ENCODE data around the gene NTN5. TPM values are rescaled to one million over a fixed set of nuclear protein-coding genes. Genes with fewer than 3 reads are reported as not detected.

The NTN5 gene
- total and polyA plus RNA-seq, 12 donors = 0.11 to 2.4 (median 0.42) TPM; not detected in 3

GRCh38 chr19:48637449-48637947, 35.3 kb downstream of the NTN5 start:
- 0 to 1% (median 0%) methylated on average over 24 to 38 of the region's 38 CpGs for WGBS, 4 donors
- intact Hi-C loops (cut with DNase I) = no loop called here
- H3K4me1 ChIP-seq (replicated peaks in 1 of 2) = peaks cover 33 to 46% of the 10 kb centered on the region in 2 donors

DNA sequence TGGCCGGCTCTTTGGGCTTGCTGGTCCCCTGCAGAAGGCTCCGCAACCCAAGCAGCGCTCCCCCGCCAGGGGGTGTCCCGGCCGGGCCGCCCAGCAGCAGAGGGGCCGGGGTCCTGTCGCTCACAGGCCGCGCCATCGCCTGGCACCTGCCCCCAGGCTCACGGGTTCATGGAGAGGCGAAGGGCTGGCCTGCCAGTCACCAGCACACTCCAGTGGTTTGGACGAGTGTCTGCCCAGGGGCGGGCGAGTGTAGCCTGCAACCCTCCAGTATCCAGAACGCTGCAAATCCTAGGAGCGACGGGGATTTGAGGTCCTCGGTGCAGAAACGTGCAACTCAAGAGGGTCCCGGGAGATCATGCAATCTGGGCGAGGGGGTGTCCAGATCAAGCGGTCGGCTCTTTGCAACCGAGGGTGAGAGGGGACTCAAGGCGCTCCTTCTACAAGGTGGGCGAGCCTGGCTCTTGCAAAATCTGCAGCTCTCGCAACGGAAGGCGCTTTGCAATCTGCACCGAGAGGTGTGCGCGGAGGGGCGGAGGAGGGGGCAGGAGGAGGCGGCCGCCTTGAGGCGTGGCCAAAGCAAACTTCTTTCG, 35.9 kb downstream of the NTN5 start, which contains the start of gene DBP:
DBP (minus strand) TSS at position 521 of the 590 bp plus-strand sequence; CDS start at position 136, 385 bp downstream.
- Histone ChIP-seq H3K9me3 (replicated peaks in 1 of 3) (no peaks in the 10 kb centered on the region), H3K27me3 (no peaks in the 10 kb centered on the region), H3K27ac (peak within 1 kb of the TSS; percentile 95 to 98 (median 96)), H3K36me3 (replicated peaks in 1 of 2) (no peaks in the 10 kb centered on the region), H3K4me3 (peak within 1 kb of the TSS; percentile 31 to 87 (median 58)), H3K4me1 (replicated peaks in 1 of 2) (peaks cover 34 to 49% of the 10 kb centered on the region in 2 donors)
- TF ChIP-seq CTCF (IDR thresholded peaks at IDR 0.05) (peak in 2 of 6 experiments; percentile 14 to 35), POLR2A (IDR thresholded peaks at IDR 0.05) (peak; percentile 12 to 95)
- WGBS, 4 donors = 0 to 2% (median 1%) methylated on average over 13 to 40 of the region's 40 CpGs
- intact Hi-C loops (cut with DNase I) = no loop called here
- peak in 5 of 7 donors; percentile 71 to 83 (median 73) for DNase-seq

More at GRCh38 chr19:48637449-48637947, 35.3 kb downstream of the NTN5 start:
- H3K27ac ChIP-seq = peak overlapping the region; percentile 88 to 98 (median 96)
- no peaks in the 10 kb centered on the region for H3K9me3 ChIP-seq (replicated peaks in 1 of 3)
- H3K36me3 ChIP-seq (replicated peaks in 1 of 2) = no peaks in the 10 kb centered on the region
- H3K27me3 ChIP-seq = no peaks in the 10 kb centered on the region
- TF ChIP-seq POLR2A (IDR thresholded peaks at IDR 0.05) (no peak), CTCF (IDR thresholded peaks at IDR 0.05) (no peak)
- peak; percentile 99 to 100 (median 100) for DNase-seq
- peak overlapping the region in 2 of 4 donors; percentile 45 to 70 for H3K4me3 ChIP-seq

DNA sequence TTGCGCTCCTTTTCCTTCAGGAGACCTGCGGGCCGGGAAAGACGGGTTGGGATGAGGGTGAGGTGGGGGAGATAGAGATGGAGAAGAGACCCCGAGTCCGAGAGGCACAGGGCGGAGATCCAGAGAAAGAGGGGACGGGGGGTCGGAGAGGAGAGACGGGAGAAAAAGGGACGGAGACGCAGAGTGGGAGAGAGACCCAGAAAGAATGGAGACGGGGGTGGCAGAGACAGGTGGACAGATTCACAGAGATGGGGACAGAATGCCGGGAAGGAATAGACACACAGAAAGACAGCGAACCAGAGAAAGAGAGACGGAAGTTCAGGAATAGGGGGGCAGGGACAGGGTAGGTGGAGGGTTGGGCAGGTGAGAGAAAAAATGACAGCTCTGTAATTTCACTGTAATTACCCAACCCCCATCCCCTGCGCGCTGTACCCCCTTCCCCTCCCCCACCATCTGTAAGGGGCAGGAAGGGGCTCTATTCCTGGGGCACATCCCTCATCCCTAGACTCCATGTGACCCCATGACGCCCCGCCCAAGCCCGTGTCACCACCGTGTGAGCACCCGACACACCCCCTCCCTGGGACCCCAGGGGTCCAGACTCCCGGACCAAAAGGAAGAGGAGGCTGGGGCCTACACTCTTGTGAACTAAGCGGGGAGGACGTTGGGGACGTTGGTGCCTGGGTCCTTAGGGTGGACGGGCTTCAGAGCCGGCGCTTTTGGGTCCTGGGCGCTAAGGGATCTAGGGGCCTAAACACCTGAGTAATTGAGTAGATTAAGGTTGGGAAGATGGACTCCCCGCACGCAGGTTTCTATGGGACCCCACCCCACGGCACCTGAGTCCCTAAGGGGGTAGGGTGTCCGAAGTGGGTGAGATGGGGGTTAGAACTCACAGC, 36.6 kb downstream of the NTN5 start:
- peaks cover 0 to 5% of the 10 kb centered on the region in 2 donors for H3K36me3 ChIP-seq (replicated peaks in 1 of 2)
- no peaks in the 10 kb centered on the region for H3K27me3 ChIP-seq
- peak; percentile 65 to 87 (median 80) for DNase-seq
- WGBS, 4 donors = 1 to 2% (median 2%) methylated on average over 30 to 35 of the region's 35 CpGs
- H3K4me3 ChIP-seq = peak overlapping the region; percentile 31 to 87 (median 58)
- peaks cover 34 to 55% of the 10 kb centered on the region in 2 donors for H3K4me1 ChIP-seq (replicated peaks in 1 of 2)
- intact Hi-C loops (cut with DNase I) = no loop called here
- H3K9me3 ChIP-seq (replicated peaks in 1 of 3) = no peaks in the 10 kb centered on the region
- peak overlapping the region; percentile 93 to 98 (median 95) for H3K27ac ChIP-seq
- TF ChIP-seq POLR2A (IDR thresholded peaks at IDR 0.05) = no peak
- no peak for TF ChIP-seq CTCF (IDR thresholded peaks at IDR 0.05)
